ENCODE measurements around the gene MPV17L2. TPM values are rescaled to one million over a fixed set of nuclear protein-coding genes. Genes with fewer than 3 reads are reported as not detected.

MPV17L2 gene
- total RNA-seq, 4 donors from 2014 or later: 5.2 to 19.7 (median 11.1) TPM

DNA sequence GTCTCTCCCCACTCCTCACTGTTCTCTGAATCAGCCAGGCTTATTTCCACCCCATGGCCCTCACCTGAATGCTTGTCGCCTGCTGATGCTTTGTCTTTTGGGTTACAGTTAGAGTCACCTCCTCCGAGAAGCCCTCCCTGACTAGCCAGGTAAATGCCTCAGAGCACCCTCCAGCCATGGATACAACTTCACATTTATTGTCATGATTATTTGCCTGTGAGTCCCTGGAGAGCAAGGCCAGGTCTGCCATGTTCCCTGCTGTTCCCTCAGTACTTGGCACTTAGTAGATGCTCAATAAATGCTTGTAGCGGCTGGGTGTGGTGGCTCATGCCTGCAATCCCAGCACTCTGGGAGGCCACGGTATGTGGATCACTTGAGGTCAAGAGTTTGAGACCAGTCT lies 36.9 kb downstream of the MPV17L2 start:
- H3K4me1 ChIP-seq: peaks cover 0 to 13% of the 10 kb centered on the region in 2 donors
- intact Hi-C loops (cut with DNase I; ENCODE audit: low total_unique reads): no loop called here
- no peak overlapping the region for H3K27ac ChIP-seq
- H3K9me3 ChIP-seq: peaks cover 0 to 11% of the 10 kb centered on the region in 2 donors
- TF ChIP-seq, protein P1, sequence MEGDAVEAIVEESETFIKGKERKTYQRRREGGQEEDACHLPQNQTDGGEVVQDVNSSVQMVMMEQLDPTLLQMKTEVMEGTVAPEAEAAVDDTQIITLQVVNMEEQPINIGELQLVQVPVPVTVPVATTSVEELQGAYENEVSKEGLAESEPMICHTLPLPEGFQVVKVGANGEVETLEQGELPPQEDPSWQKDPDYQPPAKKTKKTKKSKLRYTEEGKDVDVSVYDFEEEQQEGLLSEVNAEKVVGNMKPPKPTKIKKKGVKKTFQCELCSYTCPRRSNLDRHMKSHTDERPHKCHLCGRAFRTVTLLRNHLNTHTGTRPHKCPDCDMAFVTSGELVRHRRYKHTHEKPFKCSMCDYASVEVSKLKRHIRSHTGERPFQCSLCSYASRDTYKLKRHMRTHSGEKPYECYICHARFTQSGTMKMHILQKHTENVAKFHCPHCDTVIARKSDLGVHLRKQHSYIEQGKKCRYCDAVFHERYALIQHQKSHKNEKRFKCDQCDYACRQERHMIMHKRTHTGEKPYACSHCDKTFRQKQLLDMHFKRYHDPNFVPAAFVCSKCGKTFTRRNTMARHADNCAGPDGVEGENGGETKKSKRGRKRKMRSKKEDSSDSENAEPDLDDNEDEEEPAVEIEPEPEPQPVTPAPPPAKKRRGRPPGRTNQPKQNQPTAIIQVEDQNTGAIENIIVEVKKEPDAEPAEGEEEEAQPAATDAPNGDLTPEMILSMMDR (IDR thresholded peaks at IDR 0.05): no peak
- TF ChIP-seq POLR2A (IDR thresholded peaks at IDR 0.05): no peak
- no peaks in the 10 kb centered on the region for H3K36me3 ChIP-seq
- H3K4me3 ChIP-seq: no peak overlapping the region
- no peak for DNase-seq
- H3K27me3 ChIP-seq: peaks cover 16 to 24% of the 10 kb centered on the region in 2 donors

DNA sequence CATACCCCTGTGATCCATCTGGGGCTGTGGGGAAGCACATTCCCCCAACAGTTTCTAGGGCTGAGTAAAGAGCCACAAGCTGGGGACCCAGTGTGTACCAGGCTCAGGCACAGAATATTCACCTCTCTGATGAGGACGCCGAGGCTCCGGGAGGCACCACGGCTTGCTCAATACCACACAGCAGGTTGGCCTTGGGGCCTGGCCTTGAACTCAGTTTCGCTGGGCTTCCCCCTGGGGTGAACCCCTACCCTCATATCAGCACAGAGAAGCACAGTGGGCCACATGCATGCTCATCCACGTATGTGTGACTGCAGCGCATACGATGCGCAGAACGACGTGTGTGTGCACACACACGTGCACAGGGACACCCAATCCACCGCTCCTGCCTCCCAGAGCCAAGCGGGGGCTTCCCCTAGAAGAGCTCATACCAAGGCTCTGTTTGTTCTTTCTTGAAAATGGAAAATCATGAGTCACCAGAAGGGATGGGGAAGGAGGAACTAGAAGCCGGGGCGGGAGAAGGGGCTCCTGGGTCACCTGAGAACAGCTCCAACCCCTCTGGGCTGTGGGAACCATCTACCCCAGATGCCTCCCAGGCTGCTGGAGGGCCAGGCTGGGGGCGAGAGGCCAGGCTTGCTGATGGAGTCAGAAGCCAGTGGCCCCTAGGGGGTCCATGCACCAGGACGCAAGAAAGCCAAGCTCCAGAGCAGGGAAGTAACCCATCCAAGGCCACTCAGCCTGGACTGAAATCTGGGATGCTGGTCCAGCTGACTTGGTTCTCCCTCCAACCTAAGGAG lies 38.1 kb downstream of the MPV17L2 start:
- H3K27ac ChIP-seq: no peak overlapping the region
- peaks cover 0 to 2% of the 10 kb centered on the region in 2 donors for H3K4me1 ChIP-seq
- TF ChIP-seq, protein P1 (IDR thresholded peaks at IDR 0.05): no peak
- no peak for TF ChIP-seq POLR2A (IDR thresholded peaks at IDR 0.05)
- intact Hi-C loops (cut with DNase I; ENCODE audit: low total_unique reads): no loop called here
- DNase-seq: no peak
- no peak overlapping the region for H3K4me3 ChIP-seq
- H3K27me3 ChIP-seq: peaks cover 15 to 16% of the 10 kb centered on the region in 2 donors
- peaks cover 0 to 11% of the 10 kb centered on the region in 2 donors for H3K9me3 ChIP-seq
- H3K36me3 ChIP-seq: no peaks in the 10 kb centered on the region

DNA sequence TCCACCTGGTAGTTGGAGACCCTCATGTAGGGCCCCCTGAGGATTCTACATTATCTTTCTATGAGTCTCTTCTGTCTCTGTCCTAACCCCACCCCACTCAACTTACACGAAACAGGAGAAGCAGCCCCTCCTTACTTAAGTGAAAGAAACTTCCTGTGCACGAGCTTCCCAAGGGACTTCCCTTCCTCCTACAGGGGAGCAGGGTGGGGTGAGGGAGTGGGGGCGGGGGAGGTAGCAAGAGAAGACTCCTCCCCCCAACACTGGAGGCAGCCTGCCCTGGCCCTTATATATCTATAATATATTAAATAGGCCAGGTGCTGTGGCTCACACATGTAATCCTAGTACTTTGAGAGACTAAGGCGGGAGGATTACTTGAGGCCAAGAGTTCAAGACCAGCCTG lies 38.8 kb downstream of the MPV17L2 start:
- Histone ChIP-seq H3K4me3 (no peak overlapping the region), H3K27me3 (peaks cover 12 to 16% of the 10 kb centered on the region in 2 donors)
- intact Hi-C loops (cut with DNase I; ENCODE audit: low total_unique reads): no loop called here

DNA sequence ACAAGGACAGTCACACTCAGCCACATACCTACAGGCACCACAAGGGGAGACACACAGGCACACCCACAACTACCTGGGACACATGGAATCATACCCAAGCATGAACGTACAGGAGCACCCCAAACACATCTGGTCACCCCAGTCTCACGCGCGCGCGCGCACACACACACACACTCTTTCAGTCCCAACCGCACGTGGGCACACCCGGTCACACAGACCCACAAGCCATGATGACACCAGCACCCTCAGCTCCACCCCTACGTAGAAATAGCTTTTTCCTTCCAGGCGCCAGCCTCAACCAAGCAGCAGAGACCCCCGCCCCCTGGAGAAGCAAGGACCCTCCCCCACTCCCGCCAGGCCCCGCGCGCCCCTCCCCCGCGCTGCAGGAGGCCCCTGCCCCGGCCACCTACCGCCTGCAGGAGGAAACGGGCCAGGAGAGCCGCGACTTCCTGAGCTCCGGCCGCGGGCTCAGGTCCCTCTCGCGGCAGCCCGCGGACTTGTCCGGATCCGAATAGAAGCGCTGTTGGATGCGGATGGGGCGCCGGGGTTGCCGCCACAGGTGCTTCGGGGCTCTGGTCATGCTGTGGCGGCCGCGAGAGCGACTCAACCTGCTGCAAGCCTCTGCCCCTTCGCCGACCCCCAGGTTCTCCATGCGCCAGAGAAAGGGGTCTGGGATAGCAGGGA lies 39.7 kb downstream of the MPV17L2 start:
- Histone ChIP-seq H3K36me3 (no peaks in the 10 kb centered on the region), H3K27me3 (peaks cover 12 to 16% of the 10 kb centered on the region in 2 donors), H3K4me1 (no peaks in the 10 kb centered on the region), H3K27ac (no peak overlapping the region), H3K4me3 (no peak overlapping the region), H3K9me3 (peaks cover 0 to 11% of the 10 kb centered on the region in 2 donors)
- DNase-seq: no peak
- TF ChIP-seq, protein P1 (IDR thresholded peaks at IDR 0.05): no peak
- TF ChIP-seq POLR2A (IDR thresholded peaks at IDR 0.05): no peak
- intact Hi-C loops (cut with DNase I; ENCODE audit: low total_unique reads): no loop called here

More for the DNA sequence above, 38.8 kb downstream of the MPV17L2 start:
- TF ChIP-seq, protein P1 (IDR thresholded peaks at IDR 0.05): no peak
- TF ChIP-seq POLR2A (IDR thresholded peaks at IDR 0.05): no peak
- peaks cover 0 to 11% of the 10 kb centered on the region in 2 donors for H3K9me3 ChIP-seq
- DNase-seq: no peak
- no peak overlapping the region for H3K27ac ChIP-seq
- no peaks in the 10 kb centered on the region for H3K4me1 ChIP-seq
- no peaks in the 10 kb centered on the region for H3K36me3 ChIP-seq

Data from uterus (tissue), 4 donors.